Thyroid gland (tissue), 4 donors: ENCODE results near the gene RALB.

Source experiments
- CTCF ChIP-seq, 6 experiments: fragments of 200-600 bp in 3 of 6; fragments of 450-650 bp in 3 of 6; sonication (generic) in 3 of 6; IDR thresholded peaks; one replicate each; pipeline ENCODE4 v1.5.1; 2016 to 2019; ENCODE audit warnings: antibody characterized with exemption in 6 of 6, mild to moderate bottlenecking in 2 of 6, inconsistent platforms in 1 of 6, moderate library complexity in 1 of 6
- POLR2A ChIP-seq, 2 donors: fragments of 450-650 bp; IDR thresholded peaks; one replicate each; pipeline ENCODE4 v1.6.1; 2017; ENCODE audit warnings: antibody characterized with exemption in 2 of 2, mild to moderate bottlenecking in 2 of 2, moderate library complexity in 1 of 2

GRCh38 chr2:120224256-120224655 lies 28.4 kb upstream of the RALB start:
- no peak for TF ChIP-seq POLR2A (IDR thresholded peaks at IDR 0.05)
- no peak for TF ChIP-seq CTCF (IDR thresholded peaks at IDR 0.05)
